GM23338 (cell line): ENCODE data around the gene HEY2. TPM values are rescaled to one million over a fixed set of nuclear protein-coding genes. Genes with fewer than 3 reads are reported as not detected.

Source experiments
- ATAC-seq: fragments of 200-7000 bp; cut with Tn5 transposase; 3 replicates; pipeline ENCODE4 v1.9.1; 2020
- DNase-seq: peaks from one replicate; pipeline ENCODE4 v3.0.0-alpha.2; 2015; ENCODE audit warnings: low spot score
- H2AFZ ChIP-seq: fragments of 200-600 bp; sonication (generic); 2 replicates; pipeline ENCODE4 v1.8.0; 2016; ENCODE audit warnings: antibody characterized with exemption, mild to moderate bottlenecking, moderate library complexity
- H3F3A ChIP-seq: fragments of 200-600 bp; sonication (generic); replicated peaks from 2 replicates; pipeline ENCODE4 v1.8.0; 2017; ENCODE audit warnings: antibody characterized with exemption, mixed run types, low read depth
- H3K27ac ChIP-seq: fragments of 200-600 bp; sonication (generic); 2 replicates; pipeline ENCODE4 v1.6.1; 2016; ENCODE audit warnings: low read depth
- H3K27me3 ChIP-seq: fragments of 200-600 bp; sonication (generic); 2 replicates; pipeline ENCODE4 v1.8.0; 2016; ENCODE audit warnings: mild to moderate bottlenecking, mixed run types, moderate library complexity; ENCODE audit not compliant: insufficient read depth
- H3K36me3 ChIP-seq: fragments of 200-600 bp; sonication (generic); 2 replicates; pipeline ENCODE4 v1.8.0; 2016; ENCODE audit warnings: mild to moderate bottlenecking; ENCODE audit not compliant: insufficient read depth
- H3K4me1 ChIP-seq: fragments of 200-600 bp; sonication (generic); 2 replicates; pipeline ENCODE4 v1.8.0; 2016; ENCODE audit warnings: mild to moderate bottlenecking, moderate library complexity; ENCODE audit not compliant: insufficient read depth
- H3K4me2 ChIP-seq: fragments of 200-600 bp; sonication (generic); 2 replicates; pipeline ENCODE4 v1.7.1; 2017; ENCODE audit warnings: mixed run types
- H3K4me3 ChIP-seq: fragments of 200-600 bp; sonication (generic); 2 replicates; pipeline ENCODE4 v1.6.1; 2016; ENCODE audit warnings: mixed run types
- H3K79me2 ChIP-seq: fragments of 200-600 bp; sonication (generic); replicated peaks from 2 replicates; pipeline ENCODE4 v1.8.0; 2017; ENCODE audit warnings: mild to moderate bottlenecking; ENCODE audit not compliant: insufficient read depth
- H3K9me2 ChIP-seq: fragments of 200-600 bp; sonication (generic); 2 replicates; pipeline ENCODE4 v1.8.0; 2017; ENCODE audit not compliant: insufficient read depth
- H4K20me1 ChIP-seq: fragments of 200-600 bp; sonication (generic); replicated peaks from 2 replicates; pipeline ENCODE4 v1.8.0; 2017; ENCODE audit warnings: mild to moderate bottlenecking; ENCODE audit not compliant: insufficient read depth
- H3K27ac Mint-ChIP-seq: 2 replicates; pipeline ENCODE4 v1.8.0; 2020; ENCODE audit warnings: inconsistent platforms, mild to moderate bottlenecking, moderate library complexity, mixed read lengths
- H3K27me3 Mint-ChIP-seq: 3 replicates; pipeline ENCODE4 v1.8.0; 2022; ENCODE audit warnings: low read depth, mild to moderate bottlenecking, moderate library complexity, mixed read lengths, inconsistent platforms; ENCODE audit not compliant: insufficient read depth, poor library complexity
- H3K36me3 Mint-ChIP-seq: 3 replicates; pipeline ENCODE4 v1.8.0; 2021; ENCODE audit warnings: low read depth, mild to moderate bottlenecking, inconsistent platforms, moderate library complexity, mixed read lengths
- H3K4me1 Mint-ChIP-seq: 3 replicates; pipeline ENCODE4 v1.8.0; 2020; ENCODE audit warnings: mild to moderate bottlenecking, inconsistent platforms, mixed read lengths
- H3K4me3 Mint-ChIP-seq: 3 replicates; pipeline ENCODE4 v1.8.0; 2021; ENCODE audit warnings: moderate library complexity, mild to moderate bottlenecking, inconsistent platforms, mixed read lengths
- H3K9me3 Mint-ChIP-seq: 3 replicates; pipeline ENCODE4 v1.8.0; 2020; ENCODE audit warnings: moderate library complexity, mild to moderate bottlenecking, inconsistent platforms, mixed read lengths
- CREB1 ChIP-seq: fragments of 250-450 bp; sonication (Bioruptor Pico); IDR thresholded peaks from 2 replicates; pipeline ENCODE4 v1.5.0; 2020; ENCODE audit warnings: low read depth, mild to moderate bottlenecking, moderate library complexity
- EZH2 ChIP-seq: fragments of 200-600 bp; sonication (generic); IDR thresholded peaks from one replicate; pipeline ENCODE4 v1.8.0; 2017; ENCODE audit warnings: antibody characterized with exemption, mild to moderate bottlenecking, low read depth; ENCODE audit not compliant: unreplicated experiment
- EZH2phosphoT487 ChIP-seq: fragments of 200-600 bp; sonication (generic); IDR thresholded peaks from one replicate; pipeline ENCODE4 v1.8.1; 2018; ENCODE audit warnings: antibody characterized with exemption; ENCODE audit not compliant: unreplicated experiment
- JUNB ChIP-seq: IDR thresholded peaks from one replicate; pipeline ENCODE4 v1.6.1; 2016; ENCODE audit warnings: antibody characterized with exemption; ENCODE audit not compliant: unreplicated experiment
- NANOG ChIP-seq: IDR thresholded peaks from 2 replicates; pipeline ENCODE4 v1.6.1; 2016; ENCODE audit warnings: antibody characterized with exemption, borderline replicate concordance
- POLR2AphosphoS5 ChIP-seq: IDR thresholded peaks from 2 replicates; pipeline ENCODE4 v1.6.1; 2016; ENCODE audit warnings: antibody characterized with exemption, low read depth
- STAT1 ChIP-seq: IDR thresholded peaks from one replicate; pipeline ENCODE4 v1.6.1; 2016; ENCODE audit warnings: antibody characterized with exemption; ENCODE audit not compliant: unreplicated experiment
- ZNF114 ChIP-seq: fragments of 250-450 bp; sonication (Bioruptor Pico); IDR thresholded peaks from 2 replicates; pipeline ENCODE4 v1.5.0; 2020; ENCODE audit warnings: mild to moderate bottlenecking, moderate library complexity
- ZNF331 ChIP-seq: fragments of 250-450 bp; sonication (Bioruptor Pico); IDR thresholded peaks from 2 replicates; pipeline ENCODE4 v1.5.0; 2020; ENCODE audit warnings: low read depth, mild to moderate bottlenecking, moderate library complexity
- polyA plus RNA-seq: library from polyadenylated mRNA; unstranded; fragments of >200 nt; fragmentation: Nextera tagmentation; extraction: Ambion mirVana; gene quantifications from 2 replicates; pipeline ENCODE4 v1.2.1, GENCODE V29; 2016
- total RNA-seq: library from RNA; depleted of rRNA; stranded (reverse); fragments of >200 nt; shearing (Covaris generic); gene quantifications from 2 replicates; pipeline ENCODE4 v1.2.3, GENCODE V29; 2014
- TF ChIP-seq, protein P1 (sequence below), 2 experiments: fragments of 200-600 bp in 1 of 2; sonication (generic) in 1 of 2; conservative IDR thresholded peaks; 2 replicates each; pipeline versions ENCODE4 v1.5.1 to v1.6.1; 2016 to 2017; ENCODE audit warnings: antibody characterized with exemption in 2 of 2, low read depth in 2 of 2, mild to moderate bottlenecking in 2 of 2, moderate library complexity in 1 of 2
- TF ChIP-seq, protein P2 (sequence below): fragments of 250-450 bp; sonication (Bioruptor Pico); IDR thresholded peaks from 2 replicates; pipeline ENCODE4 v1.5.0; 2020; ENCODE audit warnings: mild to moderate bottlenecking, moderate library complexity
- TF ChIP-seq, protein P3 (sequence below): IDR thresholded peaks from 2 replicates; pipeline ENCODE4 v1.6.1; 2016; ENCODE audit warnings: antibody characterized with exemption
- TF ChIP-seq, protein P4 (sequence below): IDR thresholded peaks from one replicate; pipeline ENCODE4 v1.6.1; 2018; ENCODE audit warnings: antibody characterized with exemption; ENCODE audit not compliant: unreplicated experiment

The HEY2 gene
- total and polyA plus RNA-seq, 2 experiments from 2014 or later, result 4.3 to 8.5 TPM

DNA sequence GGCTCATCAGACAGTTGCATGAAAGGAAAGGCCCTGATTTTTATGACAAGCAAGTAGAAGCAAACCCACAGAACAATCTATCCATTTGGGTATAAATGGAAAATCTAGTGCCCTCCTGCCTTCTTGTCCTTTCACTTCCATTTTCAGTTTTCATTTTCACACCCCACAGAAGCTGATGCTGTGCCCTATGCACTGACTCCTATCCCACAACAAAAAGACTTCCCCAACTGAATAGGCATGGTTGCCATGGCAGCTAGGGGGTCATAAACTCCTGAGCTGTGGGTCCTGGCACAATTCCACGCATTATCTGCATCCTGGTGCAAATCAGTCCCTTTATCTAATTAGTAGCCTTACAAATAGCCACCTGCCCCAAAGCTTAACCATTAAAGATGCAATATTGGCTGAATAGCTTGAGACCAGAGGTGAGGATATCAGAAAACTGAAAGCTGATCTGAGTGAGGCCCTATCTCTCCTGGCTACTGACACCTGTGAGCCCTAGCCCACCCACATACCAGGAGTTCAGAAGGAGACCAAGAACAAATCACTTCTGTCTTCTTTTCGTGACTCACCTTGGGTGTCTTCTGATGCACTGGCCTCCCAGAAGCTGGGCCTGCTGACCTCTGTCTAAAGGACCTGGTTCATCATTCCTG lies 34.9 kb upstream of the HEY2 start:
- Histone ChIP-seq H3K9me2 (peaks cover 6% of the 10 kb centered on the region; the same call in 1 of the 2 replicates), H4K20me1 (no peaks in the 10 kb centered on the region), H3F3A (no peaks in the 10 kb centered on the region), H2AFZ (no peak overlapping the region), H3K79me2 (no peaks in the 10 kb centered on the region), H3K36me3 (peaks cover 10% of the 10 kb centered on the region; the same call in 1 of the 2 replicates), H3K4me3 (no peak overlapping the region), H3K4me2 (no peak overlapping the region), H3K27me3 (no peaks in the 10 kb centered on the region), H3K27ac (no peak overlapping the region), H3K4me1 (peaks cover 15% of the 10 kb centered on the region)
- H3K9me3 Mint-ChIP-seq, result peaks cover 34% of the 10 kb centered on the region
- peaks cover 15% of the 10 kb centered on the region for H3K4me1 Mint-ChIP-seq
- H3K36me3 Mint-ChIP-seq, result peaks cover 41% of the 10 kb centered on the region
- ATAC-seq (no peak), DNase-seq (no peak)
- H3K27ac Mint-ChIP-seq, result no peak overlapping the region
- TF ChIP-seq, protein P1, sequence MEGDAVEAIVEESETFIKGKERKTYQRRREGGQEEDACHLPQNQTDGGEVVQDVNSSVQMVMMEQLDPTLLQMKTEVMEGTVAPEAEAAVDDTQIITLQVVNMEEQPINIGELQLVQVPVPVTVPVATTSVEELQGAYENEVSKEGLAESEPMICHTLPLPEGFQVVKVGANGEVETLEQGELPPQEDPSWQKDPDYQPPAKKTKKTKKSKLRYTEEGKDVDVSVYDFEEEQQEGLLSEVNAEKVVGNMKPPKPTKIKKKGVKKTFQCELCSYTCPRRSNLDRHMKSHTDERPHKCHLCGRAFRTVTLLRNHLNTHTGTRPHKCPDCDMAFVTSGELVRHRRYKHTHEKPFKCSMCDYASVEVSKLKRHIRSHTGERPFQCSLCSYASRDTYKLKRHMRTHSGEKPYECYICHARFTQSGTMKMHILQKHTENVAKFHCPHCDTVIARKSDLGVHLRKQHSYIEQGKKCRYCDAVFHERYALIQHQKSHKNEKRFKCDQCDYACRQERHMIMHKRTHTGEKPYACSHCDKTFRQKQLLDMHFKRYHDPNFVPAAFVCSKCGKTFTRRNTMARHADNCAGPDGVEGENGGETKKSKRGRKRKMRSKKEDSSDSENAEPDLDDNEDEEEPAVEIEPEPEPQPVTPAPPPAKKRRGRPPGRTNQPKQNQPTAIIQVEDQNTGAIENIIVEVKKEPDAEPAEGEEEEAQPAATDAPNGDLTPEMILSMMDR (conservative IDR thresholded peaks at IDR 0.05; ENCODE audit: low read depth in 2 of 2), result no peak
- TF ChIP-seq CREB1 (no peak), JUNB (no peak), EZH2 (no peak), NANOG (no peak), POLR2AphosphoS5 (no peak), ZNF114 (no peak), STAT1 (no peak), ZNF331 (no peak), EZH2phosphoT487 (no peak)
- TF ChIP-seq, protein P2, sequence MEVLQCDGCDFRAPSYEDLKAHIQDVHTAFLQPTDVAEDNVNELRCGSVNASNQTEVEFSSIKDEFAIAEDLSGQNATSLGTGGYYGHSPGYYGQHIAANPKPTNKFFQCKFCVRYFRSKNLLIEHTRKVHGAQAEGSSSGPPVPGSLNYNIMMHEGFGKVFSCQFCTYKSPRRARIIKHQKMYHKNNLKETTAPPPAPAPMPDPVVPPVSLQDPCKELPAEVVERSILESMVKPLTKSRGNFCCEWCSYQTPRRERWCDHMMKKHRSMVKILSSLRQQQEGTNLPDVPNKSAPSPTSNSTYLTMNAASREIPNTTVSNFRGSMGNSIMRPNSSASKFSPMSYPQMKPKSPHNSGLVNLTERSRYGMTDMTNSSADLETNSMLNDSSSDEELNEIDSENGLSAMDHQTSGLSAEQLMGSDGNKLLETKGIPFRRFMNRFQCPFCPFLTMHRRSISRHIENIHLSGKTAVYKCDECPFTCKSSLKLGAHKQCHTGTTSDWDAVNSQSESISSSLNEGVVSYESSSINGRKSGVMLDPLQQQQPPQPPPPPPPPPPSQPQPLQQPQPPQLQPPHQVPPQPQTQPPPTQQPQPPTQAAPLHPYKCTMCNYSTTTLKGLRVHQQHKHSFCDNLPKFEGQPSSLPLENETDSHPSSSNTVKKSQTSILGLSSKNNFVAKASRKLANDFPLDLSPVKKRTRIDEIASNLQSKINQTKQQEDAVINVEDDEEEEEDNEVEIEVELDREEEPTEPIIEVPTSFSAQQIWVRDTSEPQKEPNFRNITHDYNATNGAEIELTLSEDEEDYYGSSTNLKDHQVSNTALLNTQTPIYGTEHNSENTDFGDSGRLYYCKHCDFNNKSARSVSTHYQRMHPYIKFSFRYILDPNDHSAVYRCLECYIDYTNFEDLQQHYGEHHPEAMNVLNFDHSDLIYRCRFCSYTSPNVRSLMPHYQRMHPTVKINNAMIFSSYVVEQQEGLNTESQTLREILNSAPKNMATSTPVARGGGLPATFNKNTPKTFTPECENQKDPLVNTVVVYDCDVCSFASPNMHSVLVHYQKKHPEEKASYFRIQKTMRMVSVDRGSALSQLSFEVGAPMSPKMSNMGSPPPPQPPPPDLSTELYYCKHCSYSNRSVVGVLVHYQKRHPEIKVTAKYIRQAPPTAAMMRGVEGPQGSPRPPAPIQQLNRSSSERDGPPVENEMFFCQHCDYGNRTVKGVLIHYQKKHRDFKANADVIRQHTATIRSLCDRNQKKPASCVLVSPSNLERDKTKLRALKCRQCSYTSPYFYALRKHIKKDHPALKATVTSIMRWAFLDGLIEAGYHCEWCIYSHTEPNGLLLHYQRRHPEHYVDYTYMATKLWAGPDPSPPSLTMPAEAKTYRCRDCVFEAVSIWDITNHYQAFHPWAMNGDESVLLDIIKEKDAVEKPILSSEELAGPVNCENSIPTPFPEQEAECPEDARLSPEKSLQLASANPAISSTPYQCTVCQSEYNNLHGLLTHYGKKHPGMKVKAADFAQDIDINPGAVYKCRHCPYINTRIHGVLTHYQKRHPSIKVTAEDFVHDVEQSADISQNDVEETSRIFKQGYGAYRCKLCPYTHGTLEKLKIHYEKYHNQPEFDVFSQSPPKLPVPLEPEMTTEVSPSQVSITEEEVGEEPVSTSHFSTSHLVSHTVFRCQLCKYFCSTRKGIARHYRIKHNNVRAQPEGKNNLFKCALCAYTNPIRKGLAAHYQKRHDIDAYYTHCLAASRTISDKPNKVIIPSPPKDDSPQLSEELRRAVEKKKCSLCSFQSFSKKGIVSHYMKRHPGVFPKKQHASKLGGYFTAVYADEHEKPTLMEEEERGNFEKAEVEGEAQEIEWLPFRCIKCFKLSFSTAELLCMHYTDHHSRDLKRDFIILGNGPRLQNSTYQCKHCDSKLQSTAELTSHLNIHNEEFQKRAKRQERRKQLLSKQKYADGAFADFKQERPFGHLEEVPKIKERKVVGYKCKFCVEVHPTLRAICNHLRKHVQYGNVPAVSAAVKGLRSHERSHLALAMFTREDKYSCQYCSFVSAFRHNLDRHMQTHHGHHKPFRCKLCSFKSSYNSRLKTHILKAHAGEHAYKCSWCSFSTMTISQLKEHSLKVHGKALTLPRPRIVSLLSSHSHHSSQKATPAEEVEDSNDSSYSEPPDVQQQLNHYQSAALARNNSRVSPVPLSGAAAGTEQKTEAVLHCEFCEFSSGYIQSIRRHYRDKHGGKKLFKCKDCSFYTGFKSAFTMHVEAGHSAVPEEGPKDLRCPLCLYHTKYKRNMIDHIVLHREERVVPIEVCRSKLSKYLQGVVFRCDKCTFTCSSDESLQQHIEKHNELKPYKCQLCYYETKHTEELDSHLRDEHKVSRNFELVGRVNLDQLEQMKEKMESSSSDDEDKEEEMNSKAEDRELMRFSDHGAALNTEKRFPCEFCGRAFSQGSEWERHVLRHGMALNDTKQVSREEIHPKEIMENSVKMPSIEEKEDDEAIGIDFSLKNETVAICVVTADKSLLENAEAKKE (CRISPR knock-in tag), result no peak
- TF ChIP-seq, protein P3, sequence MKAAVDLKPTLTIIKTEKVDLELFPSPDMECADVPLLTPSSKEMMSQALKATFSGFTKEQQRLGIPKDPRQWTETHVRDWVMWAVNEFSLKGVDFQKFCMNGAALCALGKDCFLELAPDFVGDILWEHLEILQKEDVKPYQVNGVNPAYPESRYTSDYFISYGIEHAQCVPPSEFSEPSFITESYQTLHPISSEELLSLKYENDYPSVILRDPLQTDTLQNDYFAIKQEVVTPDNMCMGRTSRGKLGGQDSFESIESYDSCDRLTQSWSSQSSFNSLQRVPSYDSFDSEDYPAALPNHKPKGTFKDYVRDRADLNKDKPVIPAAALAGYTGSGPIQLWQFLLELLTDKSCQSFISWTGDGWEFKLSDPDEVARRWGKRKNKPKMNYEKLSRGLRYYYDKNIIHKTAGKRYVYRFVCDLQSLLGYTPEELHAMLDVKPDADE, result no peak
- TF ChIP-seq, protein P4, sequence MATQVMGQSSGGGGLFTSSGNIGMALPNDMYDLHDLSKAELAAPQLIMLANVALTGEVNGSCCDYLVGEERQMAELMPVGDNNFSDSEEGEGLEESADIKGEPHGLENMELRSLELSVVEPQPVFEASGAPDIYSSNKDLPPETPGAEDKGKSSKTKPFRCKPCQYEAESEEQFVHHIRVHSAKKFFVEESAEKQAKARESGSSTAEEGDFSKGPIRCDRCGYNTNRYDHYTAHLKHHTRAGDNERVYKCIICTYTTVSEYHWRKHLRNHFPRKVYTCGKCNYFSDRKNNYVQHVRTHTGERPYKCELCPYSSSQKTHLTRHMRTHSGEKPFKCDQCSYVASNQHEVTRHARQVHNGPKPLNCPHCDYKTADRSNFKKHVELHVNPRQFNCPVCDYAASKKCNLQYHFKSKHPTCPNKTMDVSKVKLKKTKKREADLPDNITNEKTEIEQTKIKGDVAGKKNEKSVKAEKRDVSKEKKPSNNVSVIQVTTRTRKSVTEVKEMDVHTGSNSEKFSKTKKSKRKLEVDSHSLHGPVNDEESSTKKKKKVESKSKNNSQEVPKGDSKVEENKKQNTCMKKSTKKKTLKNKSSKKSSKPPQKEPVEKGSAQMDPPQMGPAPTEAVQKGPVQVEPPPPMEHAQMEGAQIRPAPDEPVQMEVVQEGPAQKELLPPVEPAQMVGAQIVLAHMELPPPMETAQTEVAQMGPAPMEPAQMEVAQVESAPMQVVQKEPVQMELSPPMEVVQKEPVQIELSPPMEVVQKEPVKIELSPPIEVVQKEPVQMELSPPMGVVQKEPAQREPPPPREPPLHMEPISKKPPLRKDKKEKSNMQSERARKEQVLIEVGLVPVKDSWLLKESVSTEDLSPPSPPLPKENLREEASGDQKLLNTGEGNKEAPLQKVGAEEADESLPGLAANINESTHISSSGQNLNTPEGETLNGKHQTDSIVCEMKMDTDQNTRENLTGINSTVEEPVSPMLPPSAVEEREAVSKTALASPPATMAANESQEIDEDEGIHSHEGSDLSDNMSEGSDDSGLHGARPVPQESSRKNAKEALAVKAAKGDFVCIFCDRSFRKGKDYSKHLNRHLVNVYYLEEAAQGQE, result no peak
- H3K4me3 Mint-ChIP-seq, result no peak overlapping the region
- H3K27me3 Mint-ChIP-seq, result peaks cover 4% of the 10 kb centered on the region
